ENCODE data around the gene CFAP73. TPM values are rescaled to one million over a fixed set of nuclear protein-coding genes. Genes with fewer than 3 reads are reported as not detected.
"Not testable (repeated sequence)": the region's sequence is repeated elsewhere in the genome, so short reads cannot be mapped to it uniquely, and the experiment has no call there.

CFAP73 gene
- total RNA-seq, 1 experiment from 2014 or later: 0.23 TPM

GRCh38 chr12:113138826-113139225, 10.7 kb upstream of the CFAP73 start:
- TF ChIP-seq CTCF (IDR thresholded peaks at IDR 0.05; ENCODE audit: insufficient read depth in 1 of 2, low read depth in 1 of 2, low read length in 1 of 2, severe bottlenecking in 1 of 2, unreplicated experiment in 1 of 2): no peak
- CTCF ChIA-PET: interaction anchor here (0.5 kb wide), 2 partner anchors 35 to 73 kb away, joined by 3 read pairs; no protein-coding TSS in a partner anchor
- H3K27me3 Mint-ChIP-seq (ENCODE audit: insufficient read depth, unreplicated experiment): no peaks in the 10 kb centered on the region
- intact Hi-C loops (cut with micrococcal nuclease; ENCODE audit: unreplicated experiment): no loop called here
- no peaks in the 10 kb centered on the region for H3K9me3 Mint-ChIP-seq (ENCODE audit: unreplicated experiment)
- no peaks in the 10 kb centered on the region for H3K4me1 Mint-ChIP-seq (ENCODE audit: low read depth, unreplicated experiment)
- no peak overlapping the region for H3K4me3 Mint-ChIP-seq (ENCODE audit: unreplicated experiment)
- Histone ChIP-seq H3K36me3 (ENCODE audit: control insufficient read depth, insufficient read depth, low read length) (no peaks in the 10 kb centered on the region), H3K4me3 (ENCODE audit: low read depth, low read length) (no peak overlapping the region), H3K9me3 (no peaks in the 10 kb centered on the region), H3K27me3 (replicated peaks; ENCODE audit: control insufficient read depth, insufficient read depth, low read length) (no peaks in the 10 kb centered on the region), H3K4me1 (no peaks in the 10 kb centered on the region; the same call in 1 of the 2 replicates)
- POLR2A ChIA-PET: no interaction called here
- no peak for DNase-seq
- H3K27ac Mint-ChIP-seq (ENCODE audit: unreplicated experiment): no peak overlapping the region
- H3K36me3 Mint-ChIP-seq (ENCODE audit: insufficient read depth, unreplicated experiment): no peaks in the 10 kb centered on the region
- BruUV-seq (replicated peaks): no TSS peak

- Mint-ChIP-seq H3K27ac (ENCODE audit: unreplicated experiment) (no peak overlapping the region), H3K4me1 (ENCODE audit: low read depth, unreplicated experiment) (no peaks in the 10 kb centered on the region), H3K9me3 (ENCODE audit: unreplicated experiment) (no peaks in the 10 kb centered on the region), H3K36me3 (ENCODE audit: insufficient read depth, unreplicated experiment) (no peaks in the 10 kb centered on the region), H3K27me3 (ENCODE audit: insufficient read depth, unreplicated experiment) (no peaks in the 10 kb centered on the region), H3K4me3 (ENCODE audit: unreplicated experiment) (no peak overlapping the region)
- no peak for TF ChIP-seq CTCF (IDR thresholded peaks at IDR 0.05; ENCODE audit: insufficient read depth in 1 of 2, low read depth in 1 of 2, low read length in 1 of 2, severe bottlenecking in 1 of 2, unreplicated experiment in 1 of 2)
- no peaks in the 10 kb centered on the region; the same call in 1 of the 2 replicates for H3K4me1 ChIP-seq
- no TSS peak for BruUV-seq (replicated peaks)
- DNase-seq: no peak
- POLR2A ChIA-PET: no interaction called here
- H3K27me3 ChIP-seq (replicated peaks; ENCODE audit: control insufficient read depth, insufficient read depth, low read length): no peaks in the 10 kb centered on the region
- CTCF ChIA-PET: interaction anchor here (0.7 kb wide), 1 partner anchor 284 kb away, joined by 12 read pairs; no protein-coding TSS in a partner anchor
- H3K9me3 ChIP-seq: no peaks in the 10 kb centered on the region
- no peak overlapping the region for H3K4me3 ChIP-seq (ENCODE audit: low read depth, low read length)
- H3K36me3 ChIP-seq (ENCODE audit: control insufficient read depth, insufficient read depth, low read length): no peaks in the 10 kb centered on the region
- intact Hi-C loops (cut with micrococcal nuclease; ENCODE audit: unreplicated experiment): no loop called here
Observed at GRCh38 chr12:113140706-113141105, 8.8 kb upstream of the CFAP73 start.

GRCh38 chr12:113141716-113142115, 7.8 kb upstream of the CFAP73 start:
- H3K27me3 Mint-ChIP-seq (ENCODE audit: insufficient read depth, unreplicated experiment); H3K4me3 ChIP-seq (ENCODE audit: low read depth, low read length); CTCF ChIA-PET; H3K4me3 Mint-ChIP-seq (ENCODE audit: unreplicated experiment); H3K4me1 ChIP-seq; H3K9me3 Mint-ChIP-seq (ENCODE audit: unreplicated experiment); H3K36me3 Mint-ChIP-seq (ENCODE audit: insufficient read depth, unreplicated experiment); DNase-seq; H3K36me3 ChIP-seq (ENCODE audit: control insufficient read depth, insufficient read depth, low read length); intact Hi-C loops (cut with micrococcal nuclease; ENCODE audit: unreplicated experiment); H3K4me1 Mint-ChIP-seq (ENCODE audit: low read depth, unreplicated experiment); BruUV-seq (replicated peaks); POLR2A ChIA-PET; H3K9me3 ChIP-seq; H3K27me3 ChIP-seq (replicated peaks; ENCODE audit: control insufficient read depth, insufficient read depth, low read length); H3K27ac Mint-ChIP-seq (ENCODE audit: unreplicated experiment): not testable (repeated sequence)
